MM.1S (cell line): ENCODE measurements around the gene TMTC1.

Experiments used
- DNase-seq: peaks from one replicate; pipeline ENCODE4 v3.0.0-alpha.2; 2015
- H2AFZ ChIP-seq: fragments of 300-600 bp; sonication (generic); 2 replicates; pipeline ENCODE4 v1.6.0; 2016; ENCODE audit warnings: antibody characterized with exemption, low read length
- H3F3A ChIP-seq: fragments of 300-600 bp; sonication (generic); 2 replicates; pipeline ENCODE4 v1.6.1; 2016; ENCODE audit warnings: mild to moderate bottlenecking, antibody characterized with exemption, low read length, moderate library complexity, mixed read lengths; ENCODE audit not compliant: insufficient read depth
- H3K27ac ChIP-seq: fragments of 300-600 bp; sonication (generic); 2 replicates; pipeline ENCODE4 v1.5.1; 2016; ENCODE audit warnings: mild to moderate bottlenecking, low read length
- H3K27me3 ChIP-seq: fragments of 300-600 bp; sonication (generic); replicated peaks from 2 replicates; pipeline ENCODE4 v1.6.0; 2016; ENCODE audit warnings: low read length; ENCODE audit not compliant: insufficient read depth
- H3K36me3 ChIP-seq: fragments of 300-600 bp; sonication (generic); replicated peaks from 2 replicates; pipeline ENCODE4 v1.6.1; 2016; ENCODE audit warnings: mild to moderate bottlenecking, low read length, mixed read lengths; ENCODE audit not compliant: insufficient read depth
- H3K4me1 ChIP-seq: fragments of 300-600 bp; sonication (generic); 2 replicates; pipeline ENCODE4 v1.6.1; 2016; ENCODE audit warnings: low read length, mixed read lengths
- H3K4me2 ChIP-seq: fragments of 300-600 bp; sonication (generic); 2 replicates; pipeline ENCODE4 v1.6.0; 2016; ENCODE audit warnings: low read depth, low read length
- H3K4me3 ChIP-seq: fragments of 300-600 bp; sonication (generic); 2 replicates; pipeline ENCODE4 v1.5.1; 2016; ENCODE audit warnings: low read length, mixed read lengths
- H3K79me2 ChIP-seq: fragments of 300-600 bp; sonication (generic); 2 replicates; pipeline ENCODE4 v1.6.1; 2016; ENCODE audit warnings: mixed run types, low read length, mixed read lengths
- H3K9ac ChIP-seq: fragments of 300-600 bp; sonication (generic); 2 replicates; pipeline ENCODE4 v1.6.1; 2016; ENCODE audit warnings: low read length, mixed read lengths
- H3K9me2 ChIP-seq: fragments of 300-600 bp; sonication (generic); replicated peaks from 2 replicates; pipeline ENCODE4 v1.6.1; 2016; ENCODE audit warnings: mild to moderate bottlenecking, low read length, mixed read lengths; ENCODE audit not compliant: insufficient read depth
- H3K9me3 ChIP-seq: fragments of 300-600 bp; sonication (generic); replicated peaks from 2 replicates; pipeline ENCODE4 v1.6.1; 2016; ENCODE audit warnings: mild to moderate bottlenecking, low read length, mixed read lengths; ENCODE audit not compliant: insufficient read depth
- H4K20me1 ChIP-seq: fragments of 300-600 bp; sonication (generic); 2 replicates; pipeline ENCODE4 v1.6.1; 2016; ENCODE audit warnings: mild to moderate bottlenecking, low read length, moderate library complexity, mixed read lengths; ENCODE audit not compliant: insufficient read depth
- CTCF ChIP-seq: fragments of 300-600 bp; sonication (generic); IDR thresholded peaks from 2 replicates; pipeline ENCODE4 v1.5.1; 2016; ENCODE audit warnings: antibody characterized with exemption, low read length, mixed read lengths
- EZH2 ChIP-seq: fragments of 300-600 bp; sonication (generic); optimal IDR thresholded peaks from 2 replicates; pipeline ENCODE3; 2017; ENCODE audit warnings: low read depth, mild to moderate bottlenecking, antibody characterized with exemption, low read length, mixed read lengths
- EZH2phosphoT487 ChIP-seq: fragments of 300-600 bp; sonication (generic); IDR thresholded peaks from 2 replicates; pipeline ENCODE4 v1.6.1; 2018; ENCODE audit warnings: antibody characterized with exemption, low read length

TMTC1 gene

DNA sequence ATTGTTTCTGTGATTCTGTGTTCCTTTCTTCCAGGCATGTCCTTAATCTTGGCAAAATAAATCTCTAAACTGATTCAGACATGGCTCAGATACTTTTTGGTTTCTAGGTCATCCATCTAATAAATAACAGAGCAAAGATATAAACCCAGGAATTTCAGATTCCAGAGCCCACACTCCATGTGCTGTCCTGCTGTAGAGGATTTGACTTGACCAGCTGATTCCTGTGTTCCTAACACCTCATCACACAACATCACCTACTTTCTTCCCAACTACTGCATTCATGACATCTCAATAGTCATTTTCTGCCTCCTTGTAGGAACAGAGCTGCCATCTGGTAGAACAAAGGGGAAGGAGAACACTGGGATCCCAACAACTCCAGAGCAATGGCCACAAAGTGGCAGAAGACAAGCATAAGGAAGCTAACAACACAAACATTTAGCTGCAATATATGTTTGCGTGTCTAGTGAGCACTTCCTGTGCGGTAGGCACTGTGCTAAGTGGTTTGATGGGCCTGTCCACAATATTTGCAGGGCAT lies 194.4 kb downstream of the TMTC1 start:
- H3K36me3 ChIP-seq = no peaks in the 10 kb centered on the region
- H2AFZ ChIP-seq = no peak overlapping the region
- H3K4me2 ChIP-seq = no peak overlapping the region
- H3K9me3 ChIP-seq = no peaks in the 10 kb centered on the region
- no peaks in the 10 kb centered on the region for H4K20me1 ChIP-seq
- no peaks in the 10 kb centered on the region for H3K9me2 ChIP-seq
- DNase-seq = no peak
- no peak for TF ChIP-seq CTCF
- no peak for TF ChIP-seq EZH2
- TF ChIP-seq EZH2phosphoT487 = no peak
- no peaks in the 10 kb centered on the region for H3K27me3 ChIP-seq
- no peaks in the 10 kb centered on the region for H3K79me2 ChIP-seq
- no peaks in the 10 kb centered on the region for H3F3A ChIP-seq
- no peak overlapping the region for H3K9ac ChIP-seq
- no peak overlapping the region for H3K4me3 ChIP-seq
- no peak overlapping the region for H3K27ac ChIP-seq
- no peaks in the 10 kb centered on the region for H3K4me1 ChIP-seq

DNA sequence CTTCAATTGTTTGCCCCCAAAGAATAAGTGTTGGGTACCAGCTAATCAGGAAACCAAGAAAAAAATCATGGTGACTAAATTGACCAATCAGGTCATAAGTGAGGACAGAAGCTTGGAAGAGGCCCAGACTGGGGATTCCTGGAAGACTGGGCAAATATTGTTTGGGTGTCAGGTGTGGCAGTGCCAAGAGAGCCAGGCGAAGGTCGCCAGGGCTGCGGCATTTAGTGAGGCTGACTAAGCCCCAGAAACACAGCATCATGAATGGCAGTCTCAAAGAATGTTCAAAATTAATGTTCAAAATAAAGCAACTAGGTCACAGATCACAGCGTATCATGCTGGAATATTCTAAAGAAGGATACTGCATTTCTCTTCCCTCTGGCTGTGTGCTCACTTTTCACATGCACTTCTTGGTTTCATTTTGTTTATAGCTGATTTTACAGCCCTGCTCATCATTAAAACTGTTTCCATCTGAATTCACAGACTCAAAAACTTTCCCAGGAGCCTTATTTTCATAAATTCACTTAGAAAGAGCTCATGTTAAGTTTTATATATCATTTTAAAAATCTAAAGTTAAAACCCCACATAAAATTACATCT lies 201.0 kb downstream of the TMTC1 start:
- Histone ChIP-seq H4K20me1 (no peaks in the 10 kb centered on the region), H3K79me2 (no peaks in the 10 kb centered on the region), H3K4me3 (no peak overlapping the region), H3K9ac (no peak overlapping the region), H3K27ac (no peak overlapping the region), H3K36me3 (no peaks in the 10 kb centered on the region), H3K9me3 (no peaks in the 10 kb centered on the region), H2AFZ (no peak overlapping the region), H3K9me2 (no peaks in the 10 kb centered on the region), H3K27me3 (no peaks in the 10 kb centered on the region), H3F3A (no peaks in the 10 kb centered on the region), H3K4me1 (no peaks in the 10 kb centered on the region), H3K4me2 (no peak overlapping the region)
- TF ChIP-seq EZH2 (no peak), EZH2phosphoT487 (no peak), CTCF (no peak)
- DNase-seq = no peak

DNA sequence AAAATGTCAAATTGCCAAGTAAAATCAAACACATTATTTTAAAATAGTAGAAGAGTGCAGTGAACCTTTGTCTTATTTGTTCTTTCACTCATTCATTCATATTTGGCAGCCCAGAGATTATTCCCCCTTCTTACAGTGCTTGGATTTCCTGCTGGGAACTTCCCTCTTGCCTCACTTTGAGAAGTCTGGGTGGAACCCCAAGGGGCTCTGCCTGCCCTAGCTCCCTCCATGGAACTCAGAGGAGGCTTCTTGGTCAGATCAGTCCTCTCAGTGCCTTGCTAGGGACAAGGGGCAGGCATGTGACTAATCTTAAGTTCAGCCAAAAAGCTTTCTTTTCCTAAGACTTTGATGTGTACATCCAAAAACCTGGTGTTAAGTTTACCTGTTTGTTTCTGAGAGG lies 201.6 kb downstream of the TMTC1 start:
- no peak overlapping the region for H3K4me3 ChIP-seq
- no peak for TF ChIP-seq EZH2phosphoT487
- no peak for TF ChIP-seq CTCF
- no peak for TF ChIP-seq EZH2
- no peak overlapping the region for H3K4me2 ChIP-seq
- H3K27me3 ChIP-seq = no peaks in the 10 kb centered on the region
- no peaks in the 10 kb centered on the region for H3K9me2 ChIP-seq
- H3K9me3 ChIP-seq = no peaks in the 10 kb centered on the region
- no peaks in the 10 kb centered on the region for H4K20me1 ChIP-seq
- H3K4me1 ChIP-seq = no peaks in the 10 kb centered on the region
- H2AFZ ChIP-seq = no peak overlapping the region
- no peaks in the 10 kb centered on the region for H3K36me3 ChIP-seq
- no peak overlapping the region for H3K9ac ChIP-seq
- H3F3A ChIP-seq = no peaks in the 10 kb centered on the region
- H3K27ac ChIP-seq = no peak overlapping the region
- H3K79me2 ChIP-seq = no peaks in the 10 kb centered on the region
- DNase-seq = no peak
